ENCODE results near the gene ZBTB47.

ZBTB47 gene

DNA sequence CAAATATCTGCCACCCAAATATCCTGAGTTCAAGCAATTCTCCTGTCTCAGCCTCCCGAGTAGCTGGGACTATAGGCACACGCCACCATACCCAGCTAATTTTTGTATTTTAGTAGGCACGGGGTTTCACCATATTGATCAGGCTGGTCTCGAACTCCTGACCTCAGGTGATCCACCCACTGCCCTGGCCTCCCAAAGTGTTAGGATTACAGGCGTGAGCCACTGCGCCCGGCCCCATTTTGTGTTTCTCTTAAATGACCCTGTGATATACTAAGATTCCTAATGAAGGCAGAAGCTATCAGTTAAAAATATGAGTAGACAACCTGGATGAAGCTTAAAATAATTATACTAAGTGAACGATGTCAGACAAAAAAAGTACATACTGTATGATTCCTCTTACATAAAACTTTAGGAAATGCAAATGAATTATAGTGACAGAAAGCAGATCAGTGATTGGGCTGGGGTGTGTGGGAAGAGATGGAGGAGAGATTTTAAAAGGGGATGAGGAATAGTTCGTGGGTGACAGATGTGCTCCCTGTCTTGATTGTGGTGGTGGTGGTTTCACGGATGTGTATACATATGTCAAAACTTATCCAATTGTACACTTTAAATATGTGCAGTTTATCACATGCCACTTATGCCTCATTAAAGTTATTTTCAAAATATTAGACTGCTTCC is 28.0 kb downstream of the ZBTB47 start:
- intact Hi-C loops (cut with DNase I), result no loop called here
- DNase-seq, result peak in 1 of 10 donors; percentile 33

DNA sequence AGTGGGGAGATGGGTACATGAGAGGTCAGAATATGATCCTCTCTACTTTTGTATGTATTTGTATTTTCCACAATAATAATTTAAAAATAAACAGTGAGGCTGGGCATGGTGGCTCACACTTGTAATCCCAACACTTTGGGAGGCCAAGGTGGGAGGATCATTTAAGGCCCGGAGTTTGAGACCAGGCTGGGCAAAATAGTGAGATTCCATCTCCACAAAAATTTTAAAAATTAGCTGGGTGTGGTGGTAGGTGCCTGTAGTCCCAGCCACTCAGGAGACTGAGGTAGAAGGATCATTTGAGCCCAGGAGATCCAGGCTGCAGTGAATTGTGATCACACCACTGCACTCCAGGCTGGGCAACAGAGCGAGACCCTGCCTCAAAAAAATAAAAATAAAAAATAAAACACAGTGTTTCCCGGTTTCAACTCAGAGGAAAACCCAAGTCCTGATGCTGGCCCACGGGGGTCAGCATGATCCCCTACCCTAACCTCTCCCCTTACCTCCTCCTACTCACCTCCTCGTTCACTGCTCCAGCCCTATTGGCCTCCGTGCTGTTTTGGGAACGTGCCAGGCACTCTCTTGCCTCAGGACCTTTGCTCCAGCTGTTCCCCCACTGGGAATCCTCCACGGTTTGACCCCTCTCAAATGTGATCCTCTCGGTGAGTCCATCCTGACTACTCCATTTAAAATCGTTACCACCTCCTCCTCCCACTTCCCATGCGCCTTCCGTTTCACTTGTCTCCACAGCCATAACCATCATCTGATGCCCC is 29.0 kb downstream of the ZBTB47 start:
- peak in 2 of 10 donors; percentile 10 to 31 for DNase-seq
- intact Hi-C loops (cut with DNase I), result no loop called here

GRCh38 chr3:42683875-42684598 is 30.5 kb downstream of the ZBTB47 start:
- DNase-seq, result peak in 5 of 10 donors; percentile 45 to 83 (median 55)
- intact Hi-C loops (cut with DNase I), result no loop called here

DNA sequence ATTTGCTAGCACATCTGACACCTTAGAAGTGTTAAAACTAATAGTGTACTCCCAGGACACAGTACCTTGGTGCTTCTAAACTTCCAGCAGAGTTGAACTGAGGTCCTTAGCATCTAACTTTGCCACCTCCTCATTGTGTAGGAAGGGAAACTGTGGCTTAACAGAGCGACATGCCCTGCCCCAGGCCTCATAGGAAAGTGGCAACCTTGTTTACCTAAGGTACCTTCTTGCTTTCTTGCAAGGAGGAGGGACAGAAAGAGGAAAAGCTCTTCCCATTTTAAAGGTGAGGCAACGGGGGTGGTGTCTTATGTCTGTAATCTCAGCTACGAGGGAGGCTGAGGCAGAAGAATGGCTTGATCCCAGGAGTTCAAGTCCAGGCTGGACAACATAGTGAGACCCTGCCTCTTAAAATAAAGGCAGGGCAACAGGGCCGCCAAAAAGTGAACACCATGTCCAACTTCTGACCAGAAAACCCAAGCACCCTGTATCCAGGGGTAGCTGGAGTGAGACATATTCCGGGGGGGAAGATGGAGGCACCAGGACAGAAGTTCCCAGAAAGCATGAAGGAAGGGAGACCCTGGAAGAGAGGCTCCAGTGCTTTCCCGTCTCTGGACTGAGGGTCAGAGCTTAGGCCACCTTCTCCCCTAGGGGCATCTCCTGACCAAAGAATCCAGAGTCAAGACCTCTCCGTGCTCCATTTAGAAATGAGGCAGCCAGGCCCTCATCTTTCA is 31.3 kb downstream of the ZBTB47 start:
- intact Hi-C loops (cut with DNase I), result no loop called here
- DNase-seq, result peak in 3 of 10 donors; percentile 3 to 12 (median 7)

- DNase-seq, result peak in 3 of 10 donors; percentile 6 to 49 (median 7)
- intact Hi-C loops (cut with DNase I), result no loop called here
These were observed 31.9 kb downstream of the ZBTB47 start, which contains the start of gene KLHL40 for GRCh38 chr3:42685363-42685881. TSS of gene KLHL40 (plus strand) at chr3:42685537. CDS start at chr3:42685619, 82 bp downstream.

DNA sequence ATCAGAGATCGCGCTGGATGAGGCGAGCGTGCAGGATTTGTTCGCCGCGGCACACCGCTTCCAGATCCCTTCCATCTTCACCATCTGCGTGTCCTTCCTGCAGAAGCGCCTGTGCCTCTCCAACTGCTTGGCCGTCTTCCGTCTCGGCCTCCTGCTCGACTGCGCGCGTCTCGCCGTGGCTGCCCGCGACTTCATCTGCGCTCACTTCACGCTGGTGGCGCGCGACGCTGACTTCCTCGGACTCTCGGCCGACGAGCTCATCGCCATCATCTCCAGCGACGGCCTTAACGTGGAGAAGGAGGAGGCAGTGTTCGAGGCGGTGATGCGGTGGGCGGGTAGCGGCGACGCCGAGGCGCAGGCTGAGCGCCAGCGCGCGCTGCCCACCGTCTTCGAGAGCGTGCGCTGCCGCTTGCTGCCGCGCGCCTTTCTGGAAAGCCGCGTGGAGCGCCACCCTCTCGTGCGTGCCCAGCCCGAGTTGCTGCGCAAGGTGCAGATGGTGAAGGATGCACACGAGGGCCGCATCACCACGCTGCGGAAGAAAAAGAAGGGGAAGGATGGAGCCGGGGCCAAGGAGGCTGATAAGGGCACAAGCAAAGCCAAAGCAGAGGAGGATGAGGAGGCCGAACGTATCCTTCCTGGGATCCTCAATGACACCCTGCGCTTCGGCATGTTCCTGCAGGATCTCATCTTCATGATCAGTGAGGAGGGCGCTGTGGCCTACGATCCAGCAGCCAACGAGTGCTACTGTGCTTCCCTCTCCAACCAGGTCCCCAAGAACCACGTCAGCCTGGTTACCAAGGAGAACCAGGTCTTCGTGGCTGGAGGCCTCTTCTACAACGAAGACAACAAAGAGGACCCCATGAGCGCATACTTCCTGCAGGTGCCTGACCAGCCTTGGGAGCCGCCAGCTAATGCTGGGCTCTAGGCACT is 32.7 kb downstream of the ZBTB47 start:
- intact Hi-C loops (cut with DNase I), result no loop called here
- peak in 4 of 10 donors; percentile 6 to 86 (median 11) for DNase-seq

DNA sequence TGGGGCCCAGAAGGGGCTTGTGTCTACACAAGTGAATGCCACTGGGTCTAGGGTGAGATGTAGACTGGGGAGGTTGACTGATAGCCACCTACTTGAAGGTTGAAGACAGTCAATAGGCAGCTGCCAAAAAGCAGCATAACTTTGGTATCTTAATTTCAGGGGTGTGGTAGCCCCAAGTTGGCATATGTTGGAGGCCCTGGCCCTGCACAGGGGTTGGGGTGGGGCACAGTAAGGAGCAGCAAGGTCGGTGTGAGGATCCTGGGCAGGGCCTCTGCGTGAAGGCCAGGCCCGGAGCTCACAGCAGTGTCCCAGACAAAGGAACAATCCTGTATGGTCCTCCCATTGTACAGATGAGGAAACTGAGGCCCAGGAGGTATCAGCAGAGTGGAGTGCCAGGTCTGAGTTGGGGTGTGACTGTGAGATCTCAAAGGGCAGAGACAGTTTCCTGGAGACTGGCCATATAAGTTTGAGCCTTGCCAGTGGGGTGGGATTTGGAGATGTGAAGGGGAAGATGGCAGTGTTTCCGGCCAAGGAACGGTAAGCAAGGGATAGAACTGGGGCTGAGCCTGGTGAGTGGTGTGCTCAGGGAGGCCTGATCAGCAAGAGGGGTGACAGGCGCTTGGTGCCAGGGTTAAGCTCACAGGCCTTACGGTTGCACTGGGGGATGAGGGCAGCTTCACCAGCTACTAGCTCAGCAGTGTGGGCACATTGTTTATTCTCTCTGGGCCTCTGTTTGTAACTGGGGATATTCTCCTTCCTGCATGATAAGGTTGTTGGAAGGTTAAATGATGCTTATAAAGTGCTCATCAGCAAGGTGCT is 33.5 kb downstream of the ZBTB47 start:
- DNase-seq, result peak in 3 of 10 donors; percentile 2 to 52 (median 12)
- intact Hi-C loops (cut with DNase I), result no loop called here

DNA sequence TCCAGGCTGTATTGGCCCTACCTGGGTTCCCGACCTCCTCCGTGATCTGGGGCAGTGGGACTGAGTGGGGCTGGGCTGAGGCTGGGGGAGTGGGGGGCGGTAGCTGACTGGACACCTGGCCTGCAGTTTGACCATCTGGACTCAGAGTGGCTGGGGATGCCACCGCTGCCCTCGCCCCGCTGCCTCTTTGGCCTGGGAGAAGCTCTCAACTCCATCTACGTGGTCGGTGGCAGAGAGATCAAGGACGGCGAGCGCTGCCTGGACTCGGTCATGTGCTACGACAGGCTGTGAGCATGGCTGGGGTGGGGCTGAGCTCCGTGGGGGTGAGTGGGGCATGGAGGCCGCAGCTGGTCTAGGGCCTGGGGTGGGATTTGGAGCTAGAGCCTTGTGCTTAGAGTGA is 34.5 kb downstream of the ZBTB47 start:
- intact Hi-C loops (cut with DNase I), result no loop called here
- peak in 5 of 10 donors; percentile 3 to 75 (median 12) for DNase-seq

GRCh38 chr3:42688487-42689420 is 35.3 kb downstream of the ZBTB47 start:
- peak in 3 of 10 donors; percentile 4 to 62 (median 7) for DNase-seq
- intact Hi-C loops (cut with DNase I), result no loop called here

DNA sequence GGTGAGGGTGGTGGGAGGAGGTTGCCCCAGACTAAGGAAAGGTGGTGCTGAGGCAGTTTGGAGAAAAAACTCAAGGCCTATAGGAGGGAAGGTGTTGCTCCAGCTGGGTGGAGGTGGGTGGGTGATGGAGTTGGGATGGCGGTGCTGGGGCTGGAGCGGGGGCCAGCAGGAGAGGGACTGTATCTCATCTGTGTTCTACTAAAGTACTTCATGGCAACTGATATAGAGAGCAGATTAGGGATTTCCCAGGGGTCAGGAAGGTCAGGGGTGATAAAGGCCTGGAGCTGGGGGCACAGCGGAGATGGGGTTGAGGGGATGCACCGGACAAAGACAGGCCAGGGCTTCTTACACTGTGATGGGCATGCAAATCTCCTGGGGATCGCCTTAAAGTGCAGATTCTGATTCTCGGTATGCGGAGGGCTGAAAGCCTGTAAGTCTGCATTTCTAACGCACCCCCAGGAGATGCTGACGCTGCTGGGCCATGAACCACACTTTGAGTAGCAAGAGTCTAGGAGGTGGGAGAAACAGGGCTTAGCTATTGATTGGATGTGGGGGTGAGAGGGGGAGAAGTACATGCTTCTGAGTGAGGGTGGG is 36.0 kb downstream of the ZBTB47 start:
- peak in 3 of 10 donors; percentile 2 to 47 (median 3) for DNase-seq
- intact Hi-C loops (cut with DNase I), result no loop called here

- intact Hi-C loops (cut with DNase I), result no loop called here
- peak in 4 of 10 donors; percentile 2 to 44 (median 17) for DNase-seq
These were observed 36.7 kb downstream of the ZBTB47 start for GRCh38 chr3:42690191-42690590.

DNA sequence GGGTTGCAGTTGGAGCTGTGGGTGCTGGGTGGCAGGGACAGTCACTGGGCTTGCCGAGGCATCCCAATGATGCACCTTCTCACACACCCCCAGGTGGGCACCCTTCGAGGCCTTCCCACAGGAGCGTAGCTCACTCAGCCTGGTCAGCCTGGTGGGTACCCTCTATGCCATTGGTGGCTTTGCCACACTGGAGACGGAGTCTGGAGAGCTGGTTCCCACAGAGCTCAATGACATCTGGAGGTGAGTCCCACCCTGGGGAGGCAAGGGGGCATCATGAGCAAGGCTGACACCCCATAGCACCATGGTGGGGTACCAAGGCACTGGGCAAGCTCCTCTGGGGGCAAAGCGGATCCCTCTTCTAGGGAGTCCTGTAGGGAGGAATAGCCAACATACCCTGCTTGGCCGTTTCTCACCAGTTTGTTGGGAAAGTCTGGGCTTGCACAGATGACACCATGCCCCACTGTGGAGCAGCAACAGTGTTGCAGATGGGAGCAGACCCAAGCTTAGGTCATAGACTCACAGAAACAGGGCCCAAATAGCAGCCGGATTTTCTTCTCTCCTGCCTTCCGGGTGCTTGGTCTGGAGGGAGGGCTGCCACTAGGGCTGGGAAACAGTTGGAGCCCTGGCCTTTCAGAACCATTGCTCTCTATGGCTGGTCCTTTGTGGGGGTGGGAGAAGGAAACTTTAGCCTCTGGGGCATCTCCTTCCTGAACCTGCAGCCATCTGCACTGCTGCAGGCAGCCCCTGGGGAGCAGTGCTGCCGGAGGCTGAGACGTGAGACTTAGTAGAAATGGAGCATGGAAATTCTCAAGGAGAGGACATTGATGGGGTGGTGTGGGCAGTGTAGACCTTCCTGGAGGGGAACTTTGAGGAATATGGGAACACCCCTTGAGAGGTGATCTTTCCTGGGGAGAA is 37.5 kb downstream of the ZBTB47 start:
- intact Hi-C loops (cut with DNase I), result no loop called here
- DNase-seq, result peak in 3 of 10 donors; percentile 41 to 90 (median 53)

DNA sequence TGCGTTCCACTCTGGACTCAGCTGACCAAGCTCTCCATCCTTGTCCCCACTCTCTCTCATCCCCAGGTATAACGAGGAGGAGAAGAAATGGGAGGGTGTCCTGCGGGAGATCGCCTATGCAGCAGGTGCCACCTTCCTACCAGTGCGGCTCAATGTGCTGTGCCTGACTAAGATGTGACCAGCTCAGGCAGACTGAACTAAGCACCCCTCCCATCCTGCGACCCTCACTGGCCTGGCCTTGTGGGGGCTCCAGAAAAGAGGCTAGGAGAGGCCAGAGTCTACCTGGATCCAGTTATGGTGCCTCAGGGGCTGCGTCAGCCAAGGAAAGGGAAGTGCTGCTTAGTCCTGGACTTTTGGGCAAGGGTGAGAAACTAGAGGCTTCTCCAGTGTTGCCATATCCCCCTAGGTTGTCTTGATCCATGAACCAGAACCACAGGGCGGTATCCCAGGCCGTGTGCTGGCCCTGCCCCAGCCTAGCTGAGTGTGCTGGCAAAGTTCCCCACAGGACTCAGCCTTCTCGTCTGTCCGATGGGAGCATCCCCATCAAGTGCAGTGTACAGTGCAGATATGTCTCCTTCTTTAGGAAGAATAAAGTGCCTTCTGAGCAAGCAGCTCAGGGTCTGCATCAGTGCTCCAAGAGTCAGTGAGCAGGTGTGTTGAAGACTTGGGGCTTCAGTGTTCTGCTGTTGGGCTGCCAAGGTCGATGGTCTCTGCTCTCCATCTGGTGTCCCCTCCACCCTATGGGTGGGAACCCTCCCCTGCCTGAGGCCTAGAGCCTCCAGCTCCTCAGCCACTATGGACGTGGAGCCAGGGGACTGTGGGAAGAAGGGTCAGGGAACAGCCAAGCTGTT is 38.5 kb downstream of the ZBTB47 start:
- intact Hi-C loops (cut with DNase I), result no loop called here
- DNase-seq, result peak in 3 of 10 donors; percentile 13 to 62 (median 43)
